Neural crest cell (in vitro differentiated cells): ENCODE measurements around the gene MPHOSPH8. TPM values are rescaled to one million over a fixed set of nuclear protein-coding genes. Genes with fewer than 3 reads are reported as not detected.

Experiments used
- DNase-seq: peaks from one replicate; pipeline ENCODE4 v3.0.0; 2021; ENCODE audit warnings: low read depth, mixed read lengths, low spot score
- H3K27ac Mint-ChIP-seq: one replicate; pipeline ENCODE4 v1.8.0; 2021; ENCODE audit warnings: mild to moderate bottlenecking, mixed read lengths; ENCODE audit not compliant: unreplicated experiment
- H3K27me3 Mint-ChIP-seq: 2 replicates; pipeline ENCODE4 v1.8.0; 2021; ENCODE audit warnings: low read depth, mild to moderate bottlenecking, mixed read lengths
- H3K36me3 Mint-ChIP-seq: 2 replicates; pipeline ENCODE4 v1.8.0; 2021; ENCODE audit warnings: low read depth, mild to moderate bottlenecking, mixed read lengths
- H3K4me1 Mint-ChIP-seq: 2 replicates; pipeline ENCODE4 v1.8.0; 2021; ENCODE audit warnings: mixed read lengths
- H3K4me3 Mint-ChIP-seq: one replicate; pipeline ENCODE4 v1.8.0; 2021; ENCODE audit warnings: mild to moderate bottlenecking, mixed read lengths
- H3K9me3 Mint-ChIP-seq: 2 replicates; pipeline ENCODE4 v1.8.0; 2021; ENCODE audit warnings: mixed read lengths
- CTCF ChIP-seq: fragments of 200-600 bp; sonication (generic); conservative IDR thresholded peaks from 2 replicates; pipeline ENCODE4 v1.5.0; 2021; ENCODE audit warnings: antibody characterized with exemption, mild to moderate bottlenecking
- total RNA-seq: library from RNA; stranded (reverse); gene quantifications from 2 replicates; pipeline ENCODE4 v1.2.1, GENCODE V29; 2021

Gene MPHOSPH8
- total RNA-seq, 1 donor from 2014 or later = 22.7 TPM

GRCh38 chr13:19601749-19602725 lies 31.4 kb upstream of the MPHOSPH8 start:
- DNase-seq = peak; percentile 42
- Mint-ChIP-seq H3K4me3 (peak overlapping the region; percentile 86), H3K36me3 (peaks cover 19% of the 10 kb centered on the region), H3K27ac (no peak overlapping the region), H3K27me3 (peaks cover 37% of the 10 kb centered on the region), H3K9me3 (peaks cover 11% of the 10 kb centered on the region), H3K4me1 (peaks cover 7% of the 10 kb centered on the region)
- peak; percentile 44 for TF ChIP-seq CTCF

- Mint-ChIP-seq H3K9me3 (peaks cover 15% of the 10 kb centered on the region), H3K27ac (no peak overlapping the region), H3K4me3 (peak overlapping the region; percentile 25), H3K36me3 (peaks cover 29% of the 10 kb centered on the region), H3K4me1 (peaks cover 7% of the 10 kb centered on the region), H3K27me3 (peaks cover 32% of the 10 kb centered on the region)
- no peak for TF ChIP-seq CTCF
- no peak for DNase-seq
Observed at GRCh38 chr13:19604306-19604705, 29.2 kb upstream of the MPHOSPH8 start.

- peaks cover 29% of the 10 kb centered on the region for H3K36me3 Mint-ChIP-seq
Observed at GRCh38 chr13:19605161-19605955, 28.1 kb upstream of the MPHOSPH8 start.

GRCh38 chr13:19606152-19606551 lies 27.3 kb upstream of the MPHOSPH8 start:
- TF ChIP-seq CTCF = no peak
- peak overlapping the region; percentile 41 for H3K4me3 Mint-ChIP-seq
- H3K27ac Mint-ChIP-seq = no peak overlapping the region
- H3K27me3 Mint-ChIP-seq = peaks cover 21% of the 10 kb centered on the region
- H3K9me3 Mint-ChIP-seq = peaks cover 15% of the 10 kb centered on the region
- peaks cover 32% of the 10 kb centered on the region for H3K36me3 Mint-ChIP-seq
- no peaks in the 10 kb centered on the region for H3K4me1 Mint-ChIP-seq
- no peak for DNase-seq

More at GRCh38 chr13:19605161-19605955, 28.1 kb upstream of the MPHOSPH8 start:
- Mint-ChIP-seq H3K4me1 (no peaks in the 10 kb centered on the region), H3K9me3 (peaks cover 15% of the 10 kb centered on the region), H3K27me3 (peaks cover 26% of the 10 kb centered on the region), H3K4me3 (no peak overlapping the region), H3K27ac (no peak overlapping the region)
- no peak for DNase-seq
- TF ChIP-seq CTCF = no peak

GRCh38 chr13:19606737-19607136 lies 26.7 kb upstream of the MPHOSPH8 start:
- H3K4me3 Mint-ChIP-seq = no peak overlapping the region
- DNase-seq = no peak
- no peak for TF ChIP-seq CTCF
- H3K4me1 Mint-ChIP-seq = no peaks in the 10 kb centered on the region
- H3K27me3 Mint-ChIP-seq = peaks cover 17% of the 10 kb centered on the region
- peaks cover 15% of the 10 kb centered on the region for H3K9me3 Mint-ChIP-seq
- no peak overlapping the region for H3K27ac Mint-ChIP-seq
- peaks cover 32% of the 10 kb centered on the region for H3K36me3 Mint-ChIP-seq
